ENCODE data around the gene IL5RA.

DNA sequence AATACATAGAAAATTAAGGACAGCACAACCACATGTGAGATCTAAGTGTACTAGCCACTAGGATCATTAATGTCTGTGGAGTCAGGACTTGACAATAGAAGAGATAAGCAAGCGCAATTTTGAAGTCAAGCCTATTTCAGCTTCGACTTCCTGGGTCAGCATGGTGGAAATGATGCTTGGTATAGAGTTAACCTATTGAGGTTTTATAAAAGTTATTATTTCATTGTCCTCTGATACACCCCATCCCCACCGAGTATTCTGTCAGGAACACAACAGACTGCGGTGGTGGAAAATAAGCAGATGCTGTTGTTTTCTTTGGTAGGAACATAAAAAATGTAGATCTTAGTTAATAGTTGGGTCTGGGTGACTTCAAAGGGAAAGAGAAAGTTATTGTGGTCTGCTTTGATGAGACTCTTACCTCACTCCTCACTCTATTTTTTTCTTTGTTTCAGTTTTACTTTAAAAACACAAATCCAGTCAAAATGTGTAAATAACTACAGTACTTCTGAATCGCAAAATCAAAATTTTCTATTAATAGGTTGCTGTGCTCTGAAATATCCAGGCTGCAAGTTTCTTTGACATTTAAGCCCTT, 82.1 kb downstream of the IL5RA start:
- TF ChIP-seq, protein P1, sequence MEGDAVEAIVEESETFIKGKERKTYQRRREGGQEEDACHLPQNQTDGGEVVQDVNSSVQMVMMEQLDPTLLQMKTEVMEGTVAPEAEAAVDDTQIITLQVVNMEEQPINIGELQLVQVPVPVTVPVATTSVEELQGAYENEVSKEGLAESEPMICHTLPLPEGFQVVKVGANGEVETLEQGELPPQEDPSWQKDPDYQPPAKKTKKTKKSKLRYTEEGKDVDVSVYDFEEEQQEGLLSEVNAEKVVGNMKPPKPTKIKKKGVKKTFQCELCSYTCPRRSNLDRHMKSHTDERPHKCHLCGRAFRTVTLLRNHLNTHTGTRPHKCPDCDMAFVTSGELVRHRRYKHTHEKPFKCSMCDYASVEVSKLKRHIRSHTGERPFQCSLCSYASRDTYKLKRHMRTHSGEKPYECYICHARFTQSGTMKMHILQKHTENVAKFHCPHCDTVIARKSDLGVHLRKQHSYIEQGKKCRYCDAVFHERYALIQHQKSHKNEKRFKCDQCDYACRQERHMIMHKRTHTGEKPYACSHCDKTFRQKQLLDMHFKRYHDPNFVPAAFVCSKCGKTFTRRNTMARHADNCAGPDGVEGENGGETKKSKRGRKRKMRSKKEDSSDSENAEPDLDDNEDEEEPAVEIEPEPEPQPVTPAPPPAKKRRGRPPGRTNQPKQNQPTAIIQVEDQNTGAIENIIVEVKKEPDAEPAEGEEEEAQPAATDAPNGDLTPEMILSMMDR (IDR thresholded peaks at IDR 0.05), result no peak
- TF ChIP-seq EP300 (IDR thresholded peaks at IDR 0.05) (no peak), POLR2A (IDR thresholded peaks at IDR 0.05) (no peak)

All from stomach (tissue), 4 donors.